ENCODE measurements around the gene ELMO1.

DNA sequence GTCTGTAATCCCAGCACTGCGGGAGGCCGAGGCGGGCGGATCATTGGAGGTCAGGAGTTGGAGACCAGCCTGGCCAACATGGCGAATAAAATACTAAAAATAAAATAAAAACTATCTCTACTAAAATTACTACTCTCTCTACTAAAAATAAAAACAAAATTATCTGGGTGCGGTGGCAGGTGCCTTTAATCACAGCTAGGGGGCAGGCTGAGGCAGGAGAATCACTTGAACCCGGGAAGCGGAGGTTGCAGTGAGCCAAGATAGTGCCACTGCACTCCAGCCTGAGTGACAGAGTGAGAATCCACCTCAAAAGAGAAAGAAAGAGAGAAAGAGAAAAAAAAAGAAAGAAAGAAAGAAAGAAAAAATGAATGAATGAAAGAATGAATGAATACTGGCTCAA, 351.4 kb downstream of the ELMO1 start:
- TF ChIP-seq CTCF (conservative IDR thresholded peaks at IDR 0.05; ENCODE audit: low read depth in 2 of 2): peak; percentile 60 to 75
- TF ChIP-seq POLR2AphosphoS5 (IDR thresholded peaks at IDR 0.05; ENCODE audit: low read depth): no peak
- no peak for TF ChIP-seq EZH2 (IDR thresholded peaks at IDR 0.05; ENCODE audit: low read depth, unreplicated experiment)
- no peak for TF ChIP-seq ETS1 (IDR thresholded peaks at IDR 0.05)
- no peak for TF ChIP-seq CREB1 (CRISPR knock-in tag; IDR thresholded peaks at IDR 0.05; ENCODE audit: low read depth)
- no peak for TF ChIP-seq JUNB (IDR thresholded peaks at IDR 0.05; ENCODE audit: unreplicated experiment)

All from GM23338 (cell line).